ACHN (cell line): ENCODE data around the gene CRY1.

ENCODE experiments used
- DNase-seq: peaks from one replicate; pipeline ENCODE4 v3.0.0-alpha.2; 2015
- in situ Hi-C: cut with HindIII; loops from 2 replicates; pipeline ENCODE4 v1.10.0; 2017; ENCODE audit warnings: low sequenced_read_pairs, low pct_ligation_motif_present, low pct_unique_long_range_greater_than_20kb

The CRY1 gene

GRCh38 chr12:106982229-106982628 is 111.1 kb downstream of the CRY1 start:
- DNase-seq, result no peak
- in situ Hi-C loops, result no loop called here

- in situ Hi-C loops, result no loop called here
- no peak for DNase-seq
Observed at GRCh38 chr12:106981788-106982187, 111.6 kb downstream of the CRY1 start.

DNA sequence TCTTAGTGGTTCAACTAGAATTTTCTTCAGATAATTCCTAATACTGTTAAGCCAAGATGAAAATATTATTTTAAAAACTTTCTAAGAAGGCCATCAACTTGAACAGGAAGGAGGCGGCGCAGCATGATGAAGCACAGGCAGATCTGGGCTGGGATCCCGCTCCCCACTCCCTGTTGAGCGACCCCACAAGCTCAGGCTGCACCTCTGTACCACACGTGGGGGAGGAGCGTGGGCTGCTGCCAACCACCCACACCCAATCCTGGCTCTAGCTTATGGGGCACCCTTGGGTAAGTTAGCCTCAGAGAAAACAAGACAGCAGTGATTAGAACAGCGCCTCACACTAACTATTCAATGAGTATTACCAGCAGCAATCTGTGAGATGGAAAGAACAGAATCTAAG is 112.4 kb downstream of the CRY1 start:
- in situ Hi-C loops, result no loop called here
- no peak for DNase-seq

DNA sequence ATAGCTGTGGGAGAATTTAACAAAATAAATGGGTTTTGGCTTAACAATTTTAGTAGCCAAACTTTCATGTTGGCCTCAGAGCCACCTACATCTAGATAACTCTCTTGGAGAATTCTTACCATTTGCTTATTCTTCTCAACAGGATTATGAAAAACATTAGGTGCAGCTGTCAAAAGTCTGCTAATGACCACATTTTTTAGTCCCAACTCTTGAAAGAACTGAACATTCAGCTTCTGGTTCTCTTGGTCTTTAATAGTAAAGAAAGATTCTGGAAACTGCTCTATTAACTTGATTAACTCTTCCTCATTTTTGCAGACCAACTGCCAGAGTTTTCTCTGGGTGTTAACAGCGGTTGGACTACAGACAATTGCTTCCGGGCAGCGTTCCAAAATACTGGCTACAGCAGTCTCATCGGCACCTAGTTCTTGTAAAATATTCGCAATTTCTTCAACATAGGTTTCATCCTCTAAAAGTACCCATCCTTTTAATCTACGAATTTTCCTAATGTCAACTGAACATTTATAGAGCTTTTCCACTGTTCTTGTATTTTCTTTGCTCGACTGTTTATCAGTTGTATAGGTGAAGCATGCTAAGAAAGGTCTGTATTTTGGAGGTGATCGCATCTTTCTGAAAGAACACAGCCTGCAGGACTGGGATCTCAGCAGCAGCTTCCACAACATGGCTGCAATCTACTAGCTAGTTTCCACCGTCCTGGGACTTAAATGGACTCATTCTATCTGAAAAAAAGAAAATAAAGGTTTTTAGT is 115.1 kb downstream of the CRY1 start:
- no peak for DNase-seq
- in situ Hi-C loops, result no loop called here

- in situ Hi-C loops, result no loop called here
- DNase-seq, result no peak
Observed at GRCh38 chr12:106976668-106977067, 116.7 kb downstream of the CRY1 start.

DNA sequence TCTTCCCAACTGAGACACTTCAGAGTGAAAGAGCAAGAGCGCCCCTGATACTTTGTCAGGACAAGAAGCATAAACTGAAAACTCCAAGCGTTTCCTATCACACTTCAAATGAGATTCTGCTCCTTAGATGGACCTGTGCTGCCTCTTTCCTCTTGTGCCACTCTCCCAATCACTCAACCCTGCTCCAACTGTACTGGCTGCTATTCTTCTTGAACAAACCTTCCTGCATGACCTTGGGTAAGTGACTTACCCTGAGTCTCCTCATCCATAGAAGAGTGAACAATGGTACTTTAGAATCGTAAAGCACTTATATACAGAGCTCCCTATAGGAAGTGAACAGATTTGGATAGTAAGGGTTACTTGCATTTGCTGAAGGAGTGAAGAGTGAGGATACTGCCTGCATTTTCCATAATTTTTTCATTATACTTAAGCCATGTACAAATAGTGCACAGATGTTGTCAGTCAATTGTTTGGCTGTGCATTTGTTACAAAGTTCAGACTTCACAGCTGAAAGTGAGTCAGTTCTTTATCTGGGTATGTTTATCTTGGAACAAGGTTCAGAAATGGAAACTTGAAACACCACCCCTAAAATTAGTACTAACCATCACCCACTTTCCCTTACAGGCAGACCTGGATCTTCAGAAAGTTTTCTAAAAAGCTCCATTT is 117.2 kb downstream of the CRY1 start:
- in situ Hi-C loops, result no loop called here
- no peak for DNase-seq

- in situ Hi-C loops, result no loop called here
- no peak for DNase-seq
Observed at GRCh38 chr12:106975098-106975497, 118.3 kb downstream of the CRY1 start.

GRCh38 chr12:106974511-106974910 is 118.8 kb downstream of the CRY1 start:
- in situ Hi-C loops, result no loop called here

GRCh38 chr12:106973545-106973944 is 119.8 kb downstream of the CRY1 start:
- in situ Hi-C loops, result no loop called here
- no peak for DNase-seq

More at GRCh38 chr12:106974511-106974910, 118.8 kb downstream of the CRY1 start:
- peak; percentile 68 for DNase-seq

DNA sequence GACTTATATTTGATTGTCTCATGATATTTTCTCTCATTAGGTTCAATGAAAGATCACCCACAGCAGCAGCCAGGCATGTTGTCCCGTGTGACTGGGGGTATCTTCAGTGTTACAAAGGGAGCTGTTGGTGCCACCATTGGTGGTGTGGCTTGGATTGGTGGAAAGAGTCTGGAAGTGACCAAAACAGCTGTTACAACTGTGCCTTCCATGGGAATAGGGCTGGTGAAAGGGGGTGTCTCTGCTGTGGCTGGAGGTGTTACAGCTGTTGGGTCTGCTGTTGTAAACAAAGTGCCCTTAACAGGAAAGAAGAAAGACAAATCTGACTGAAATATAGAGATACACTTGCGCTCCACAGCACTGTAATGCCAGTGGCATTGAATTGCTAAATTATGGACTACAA is 122.3 kb downstream of the CRY1 start:
- in situ Hi-C loops, result no loop called here
- no peak for DNase-seq

DNA sequence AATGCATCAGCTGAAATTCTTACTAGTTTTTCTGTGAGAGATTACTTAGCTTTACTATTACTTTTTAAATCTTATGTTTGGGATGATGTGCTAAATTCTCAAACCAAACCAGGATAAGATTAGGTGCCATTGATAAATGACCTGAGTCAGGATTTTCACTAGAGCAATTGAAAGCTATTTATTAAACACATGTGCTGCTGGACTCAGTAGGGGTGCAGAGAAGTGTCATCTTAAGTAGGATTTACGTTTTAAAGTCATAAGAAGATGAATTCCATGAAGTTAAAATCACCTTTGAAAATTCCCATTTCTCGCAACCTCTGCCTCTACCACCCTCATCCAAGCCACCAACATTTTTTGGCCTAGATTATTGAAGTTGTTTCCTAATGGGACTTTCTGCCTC is 128.8 kb downstream of the CRY1 start:
- DNase-seq, result no peak
- in situ Hi-C loops, result no loop called here

- DNase-seq, result no peak
- in situ Hi-C loops, result no loop called here
Observed at GRCh38 chr12:106962286-106962685, 131.1 kb downstream of the CRY1 start.

DNA sequence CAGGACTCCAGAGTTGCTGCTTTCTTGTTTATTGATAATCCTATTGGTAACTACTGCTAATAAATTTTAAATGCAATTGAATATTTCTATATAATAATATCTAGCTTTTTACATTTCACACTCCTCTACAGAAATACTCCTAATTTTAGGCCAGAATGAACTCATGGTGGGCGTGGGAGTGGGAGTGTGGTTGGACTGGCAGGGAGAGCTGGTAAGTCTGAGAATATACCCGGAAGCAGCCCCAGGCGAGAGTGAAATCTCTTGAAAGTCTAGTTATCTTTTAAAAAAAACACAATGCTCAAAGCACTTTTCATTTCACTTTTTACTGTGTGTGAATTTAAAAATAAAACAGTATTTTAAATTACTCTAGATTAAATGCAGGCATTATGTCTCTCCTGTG is 132.9 kb downstream of the CRY1 start:
- in situ Hi-C loops, result no loop called here
- no peak for DNase-seq

GRCh38 chr12:106957583-106957982 is 135.8 kb downstream of the CRY1 start:
- in situ Hi-C loops, result no loop called here
- peak; percentile 31 for DNase-seq

DNA sequence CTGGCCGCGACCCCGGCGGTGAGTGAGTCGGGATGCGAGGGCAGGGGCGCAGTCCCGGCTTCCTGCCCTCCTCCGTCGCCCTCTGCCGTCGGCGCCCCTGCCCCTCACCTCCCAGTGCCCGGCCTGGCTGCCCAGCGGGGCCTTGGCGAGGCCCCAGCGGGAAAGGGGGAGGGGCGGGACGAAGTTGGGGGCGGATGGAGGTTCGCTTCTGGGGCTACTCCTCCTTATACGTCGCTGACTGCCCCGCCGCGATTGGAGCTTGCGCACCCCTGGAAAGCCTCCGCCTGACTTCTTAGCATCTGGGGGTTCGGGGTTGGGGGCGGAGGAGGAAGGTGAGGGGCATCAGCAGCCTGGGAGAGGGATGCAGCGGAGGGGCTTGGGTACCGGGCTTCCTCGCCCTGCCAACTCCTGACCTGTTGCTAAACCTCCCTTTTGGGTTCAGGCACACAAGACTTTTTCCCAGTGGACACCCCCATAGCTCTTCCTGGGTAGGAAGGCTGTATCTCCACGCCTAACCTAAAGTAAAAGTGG is 137.2 kb downstream of the CRY1 start:
- DNase-seq, result peak; percentile 85
- in situ Hi-C loops, result no loop called here

DNA sequence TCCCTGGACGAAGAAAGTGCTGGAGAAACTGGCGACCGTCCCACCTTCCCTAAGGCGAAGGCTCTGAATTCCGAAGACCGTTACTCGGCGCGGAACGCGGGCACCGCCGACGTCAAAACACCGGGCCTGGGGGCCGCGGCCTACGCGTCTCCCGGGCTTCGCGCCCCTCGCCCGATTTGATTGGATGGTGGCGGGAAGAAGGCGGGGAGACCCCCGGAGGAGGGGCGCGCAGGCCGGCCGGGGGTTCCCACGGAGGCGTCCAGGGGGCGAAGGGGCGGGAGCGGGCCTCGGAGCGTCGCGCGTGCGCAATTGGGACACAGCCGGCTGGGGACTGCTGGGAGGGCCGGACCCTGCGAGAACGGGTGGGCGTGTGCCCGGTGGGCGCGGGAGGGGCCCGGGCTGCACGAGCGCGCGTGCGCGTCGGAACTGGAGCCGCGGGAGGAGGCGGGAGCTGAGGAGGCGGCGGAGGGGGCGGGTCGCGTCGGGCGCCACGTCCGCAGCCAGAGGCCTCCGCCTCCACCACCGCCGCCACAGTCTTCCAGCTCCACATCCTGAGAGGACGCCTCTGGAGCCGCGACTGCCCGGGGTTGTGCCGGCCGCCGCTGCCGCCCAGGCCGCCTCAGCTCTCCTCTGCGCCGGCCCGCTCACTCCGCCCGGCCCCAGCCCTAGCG is 137.8 kb downstream of the CRY1 start, which contains the start of gene TMEM263:
TMEM263 (plus strand) TSS at position 531 of the 671 bp plus-strand sequence. CDS start 11,210 bp downstream, outside the sequence.
- in situ Hi-C loops, result no loop called here

GRCh38 chr12:106954462-106955376 is 138.6 kb downstream of the CRY1 start:
- in situ Hi-C loops, result no loop called here
- DNase-seq, result no peak

More for the DNA sequence above, 137.8 kb downstream of the CRY1 start, which contains the start of gene TMEM263:
- DNase-seq, result peak; percentile 98
